Liver (tissue), 10 donors: Measurements from ENCODE around the gene DIAPH2. TPM values are rescaled to one million over a fixed set of nuclear protein-coding genes. Genes with fewer than 3 reads are reported as not detected.

Experiments
- DNase-seq: peaks from one replicate; pipeline ENCODE4 v3.0.0-alpha.2; 2017; ENCODE audit warnings: low spot score
- H3K27ac ChIP-seq, 2 donors: one replicate each; pipeline ENCODE4 v1.7.0; 2013; ENCODE audit warnings: inconsistent platforms in 2 of 2, low read length in 2 of 2, control low read depth in 1 of 2, low read depth in 1 of 2, mild to moderate bottlenecking in 1 of 2
- H3K27me3 ChIP-seq, 4 donors: one replicate each; pipeline versions ENCODE4 v1.6.1 to v1.7.0; 2013; ENCODE audit warnings: low read length in 3 of 4, inconsistent platforms in 1 of 4, mild to moderate bottlenecking in 1 of 4, moderate library complexity in 1 of 4; ENCODE audit not compliant: control insufficient read depth in 4 of 4, insufficient read depth in 4 of 4
- H3K36me3 ChIP-seq, 4 donors: one replicate each; pipeline versions ENCODE4 v1.6.1 to v1.7.0; 2013; ENCODE audit warnings: low read length in 3 of 4, mild to moderate bottlenecking in 3 of 4, low read depth in 1 of 4, moderate library complexity in 1 of 4; ENCODE audit not compliant: control insufficient read depth in 4 of 4, insufficient read depth in 3 of 4
- H3K4me1 ChIP-seq, 4 donors: one replicate each; pipeline versions ENCODE4 v1.6.1 to v1.7.0; 2013; ENCODE audit warnings: low read length in 3 of 4, mild to moderate bottlenecking in 3 of 4, moderate library complexity in 1 of 4; ENCODE audit not compliant: control insufficient read depth in 4 of 4, insufficient read depth in 4 of 4
- H3K4me3 ChIP-seq, 3 donors: one replicate each; pipeline versions ENCODE4 v1.6.1 to v1.7.0; 2013; ENCODE audit warnings: low read length in 3 of 3, control low read depth in 1 of 3, low read depth in 1 of 3, mild to moderate bottlenecking in 1 of 3
- H3K9ac ChIP-seq, 2 donors: one replicate each; pipeline ENCODE4 v1.7.0; 2013; ENCODE audit warnings: low read length in 2 of 2, mild to moderate bottlenecking in 2 of 2, moderate library complexity in 2 of 2, control low read depth in 1 of 2, low read depth in 1 of 2
- H3K9me3 ChIP-seq, 4 donors: one replicate each; pipeline versions ENCODE4 v1.6.1 to v1.7.0; 2013; ENCODE audit warnings: low read length in 3 of 4; ENCODE audit not compliant: control insufficient read depth in 4 of 4
- ATF3 ChIP-seq: IDR thresholded peaks from 2 replicates; pipeline ENCODE4 v1.6.1; 2016; ENCODE audit warnings: antibody characterized with exemption
- CTCF ChIP-seq: fragments of 150-350 bp; IDR thresholded peaks from 2 replicates; pipeline ENCODE4 v1.5.1; 2017; ENCODE audit warnings: improper control_type of control experiment, low read depth, low read length; ENCODE audit not compliant: missing input control
- FOXA2 ChIP-seq: IDR thresholded peaks from 2 replicates; pipeline ENCODE4 v1.6.1; 2016; ENCODE audit warnings: antibody characterized with exemption
- GABPA ChIP-seq, 2 donors: IDR thresholded peaks in 1 of 2; conservative IDR thresholded peaks in 1 of 2; 2 replicates each; pipeline ENCODE4 v1.6.1; 2016; ENCODE audit warnings: antibody characterized with exemption in 2 of 2, mild to moderate bottlenecking in 1 of 2, moderate library complexity in 1 of 2
- HNF4A ChIP-seq, 2 donors: conservative IDR thresholded peaks; 2 replicates each; pipeline ENCODE4 v1.6.1; 2016; ENCODE audit warnings: antibody characterized with exemption in 2 of 2, mild to moderate bottlenecking in 2 of 2
- HNF4G ChIP-seq: IDR thresholded peaks from 2 replicates; pipeline ENCODE4 v1.6.1; 2016; ENCODE audit warnings: antibody characterized with exemption
- JUND ChIP-seq, 2 donors: IDR thresholded peaks; 2 replicates each; pipeline ENCODE4 v1.6.1; 2016; ENCODE audit warnings: antibody characterized with exemption in 2 of 2
- MAX ChIP-seq: IDR thresholded peaks from 2 replicates; pipeline ENCODE4 v1.6.1; 2016; ENCODE audit warnings: antibody characterized with exemption
- NR2F2 ChIP-seq: IDR thresholded peaks from 2 replicates; pipeline ENCODE4 v1.6.1; 2016; ENCODE audit warnings: antibody characterized with exemption
- RAD21 ChIP-seq, 2 donors: IDR thresholded peaks; 2 replicates each; pipeline ENCODE4 v1.6.1; 2016; ENCODE audit warnings: antibody characterized with exemption in 2 of 2, mild to moderate bottlenecking in 2 of 2
- REST ChIP-seq: IDR thresholded peaks from 2 replicates; pipeline ENCODE4 v1.6.1; 2016; ENCODE audit warnings: antibody characterized with exemption, mild to moderate bottlenecking
- RXRA ChIP-seq, 2 donors: IDR thresholded peaks; 2 replicates each; pipeline ENCODE4 v1.6.1; 2017 to 2018; ENCODE audit warnings: antibody characterized with exemption in 2 of 2, mild to moderate bottlenecking in 1 of 2
- SP1 ChIP-seq: IDR thresholded peaks from 2 replicates; pipeline ENCODE4 v1.6.1; 2018; ENCODE audit warnings: antibody characterized with exemption, mild to moderate bottlenecking
- YY1 ChIP-seq: IDR thresholded peaks from 2 replicates; pipeline ENCODE4 v1.6.1; 2016; ENCODE audit warnings: antibody characterized with exemption, mild to moderate bottlenecking
- ZBTB33 ChIP-seq: IDR thresholded peaks from 2 replicates; pipeline ENCODE4 v1.6.1; 2016; ENCODE audit warnings: antibody characterized with exemption
- WGBS: extraction: QIAGEN DNeasy Blood & Tissue Kit; methylation state at CpG from one replicate; pipeline ENCODE4 v1.1.7; 2013; 5-methylcytosine and 5-hydroxymethylcytosine counted together
- polyA plus RNA-seq, 2 donors: library from polyadenylated mRNA; stranded (reverse) in 1 of 2; unstranded in 1 of 2; fragments of 200-250 nt in 1 of 2; fragments of >200 nt in 1 of 2; fragmentation: Nextera tagmentation in 1 of 2; extraction: Ambion mirVana in 1 of 2; gene quantifications; one replicate each; pipeline versions ENCODE4 v1.2.1 to v1.2.3, GENCODE V29; 2013 to 2015
- small RNA-seq: library from RNA; depleted of rRNA; stranded (forward); fragments of <200 nt; gene quantifications from one replicate; pipeline ENCODE3, GENCODE V24; 2014
- total RNA-seq, 2 donors: library from RNA; depleted of rRNA; stranded (reverse); fragments of >200 nt; gene quantifications; one replicate each; pipeline ENCODE4 v1.2.3, GENCODE V29; 2014
- donor health status: healthy.
- donor health status: healthy.
- donor health status: healthy.
- donor health status: healthy.
- donor health status: healthy.

The DIAPH2 gene
- total and polyA plus RNA-seq, 4 donors: 2.7 to 16.6 (median 5.3) TPM

DNA sequence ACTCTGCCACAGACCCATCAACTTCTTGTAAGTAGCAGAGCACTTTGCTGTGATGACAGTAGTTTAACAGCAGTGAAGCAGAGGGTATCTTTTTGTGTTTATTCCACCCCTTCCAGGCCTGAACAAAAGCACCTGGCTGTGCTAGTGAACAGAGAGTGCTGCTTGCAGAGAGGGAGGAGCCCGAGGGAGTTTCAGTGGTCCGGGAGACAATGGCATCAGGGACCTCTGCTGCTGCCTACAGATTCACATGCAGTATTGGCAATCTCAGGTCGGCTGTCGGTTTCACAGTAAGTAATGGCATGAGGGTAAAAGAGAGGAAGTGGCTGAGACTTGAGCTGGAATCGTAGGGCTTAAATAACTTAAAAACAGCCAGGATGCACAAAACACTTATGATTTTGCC is 954.9 kb downstream of the DIAPH2 start:
- Histone ChIP-seq H3K27me3 (peaks cover 0 to 4% (median 0%) of the 10 kb centered on the region in 4 donors), H3K4me1 (no peaks in the 10 kb centered on the region), H3K4me3 (no peak overlapping the region), H3K9ac (no peak overlapping the region), H3K36me3 (no peaks in the 10 kb centered on the region), H3K27ac (no peak overlapping the region), H3K9me3 (peaks cover 0 to 3% (median 0%) of the 10 kb centered on the region in 4 donors)
- no peak for DNase-seq
- WGBS: 38% methylated on average over 5 of the region's 5 CpGs
- TF ChIP-seq ATF3: no peak
- no peak for TF ChIP-seq NR2F2
- no peak for TF ChIP-seq YY1
- TF ChIP-seq MAX: no peak
- TF ChIP-seq ZBTB33: no peak
- no peak for TF ChIP-seq REST
- no peak for TF ChIP-seq RAD21 (IDR thresholded peaks at IDR 0.05)
- no peak for TF ChIP-seq SP1
- no peak for TF ChIP-seq HNF4G
- no peak for TF ChIP-seq HNF4A (conservative IDR thresholded peaks at IDR 0.05)
- TF ChIP-seq JUND (IDR thresholded peaks at IDR 0.05): no peak
- no peak for TF ChIP-seq RXRA (IDR thresholded peaks at IDR 0.05)
- TF ChIP-seq GABPA (IDR thresholded peaks at IDR 0.05 in 1 of 2, conservative IDR thresholded peaks at IDR 0.05 in 1 of 2): no peak
- no peak for TF ChIP-seq CTCF
- no peak for TF ChIP-seq FOXA2

Small RNA genes within 50 kb of the gene (small RNA-seq; reads per million reads assigned to genes)
- gene RF00017 (not detected), gene RF00019 (not detected), gene RN7SL74P (not detected)

Other genes with a start within 250 kb of the DIAPH2 start
- gene RPA4, start 199.1 kb downstream of the DIAPH2 start, total RNA-seq: 1 to 10 TPM in 1 of 2 donors, under 1 TPM in 1; 0.28 to 2.5 TPM
- gene RPA4, start 199.1 kb downstream of the DIAPH2 start, polyA plus RNA-seq: 1 to 10 TPM in 1 of 2 donors, under 1 TPM in 1; 0.03 to 1.3 TPM